ENCODE data around the gene SLC44A1. TPM values are rescaled to one million over a fixed set of nuclear protein-coding genes. Genes with fewer than 3 reads are reported as not detected.
"Not testable (repeated sequence)": the region's sequence is repeated elsewhere in the genome, so short reads cannot be mapped to it uniquely, and the experiment has no call there.

Gene SLC44A1
- total RNA-seq, 1 donor from 2014 or later, result 48.7 TPM

DNA sequence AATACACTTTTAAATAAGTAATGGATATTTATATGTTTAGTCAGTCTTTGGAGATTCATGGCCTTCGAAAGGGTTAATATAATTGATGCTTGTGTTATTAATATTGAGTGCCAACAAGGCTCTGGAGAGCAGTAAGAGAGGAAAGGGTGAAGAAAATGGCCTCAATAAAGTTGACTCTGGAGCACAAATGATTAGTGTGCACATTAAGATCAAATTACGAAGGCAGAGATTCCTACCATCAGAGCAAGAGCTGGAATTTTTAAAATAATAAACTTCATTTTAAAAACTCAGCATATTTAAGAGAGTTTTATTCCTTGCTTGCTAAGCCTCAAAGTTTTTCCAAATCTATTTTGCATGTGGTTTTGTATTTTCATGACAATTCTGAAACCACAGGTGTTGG lies 14.8 kb downstream of the SLC44A1 start:
- no peak overlapping the region for H3K4me3 Mint-ChIP-seq (ENCODE audit: low read depth)
- no peak for TF ChIP-seq CTCF (IDR thresholded peaks at IDR 0.05; ENCODE audit: unreplicated experiment)
- H3K36me3 Mint-ChIP-seq (ENCODE audit: insufficient read depth), result peaks cover 2% of the 10 kb centered on the region
- peaks cover 36% of the 10 kb centered on the region for H3K4me1 Mint-ChIP-seq (ENCODE audit: low read depth)
- H3K27me3 Mint-ChIP-seq, result no peaks in the 10 kb centered on the region
- no peaks in the 10 kb centered on the region for H3K9me3 Mint-ChIP-seq (ENCODE audit: low read depth)
- no peak for DNase-seq (ENCODE audit: low spot score, unreplicated experiment)
- H3K27ac Mint-ChIP-seq, result peak overlapping the region; percentile 31

DNA sequence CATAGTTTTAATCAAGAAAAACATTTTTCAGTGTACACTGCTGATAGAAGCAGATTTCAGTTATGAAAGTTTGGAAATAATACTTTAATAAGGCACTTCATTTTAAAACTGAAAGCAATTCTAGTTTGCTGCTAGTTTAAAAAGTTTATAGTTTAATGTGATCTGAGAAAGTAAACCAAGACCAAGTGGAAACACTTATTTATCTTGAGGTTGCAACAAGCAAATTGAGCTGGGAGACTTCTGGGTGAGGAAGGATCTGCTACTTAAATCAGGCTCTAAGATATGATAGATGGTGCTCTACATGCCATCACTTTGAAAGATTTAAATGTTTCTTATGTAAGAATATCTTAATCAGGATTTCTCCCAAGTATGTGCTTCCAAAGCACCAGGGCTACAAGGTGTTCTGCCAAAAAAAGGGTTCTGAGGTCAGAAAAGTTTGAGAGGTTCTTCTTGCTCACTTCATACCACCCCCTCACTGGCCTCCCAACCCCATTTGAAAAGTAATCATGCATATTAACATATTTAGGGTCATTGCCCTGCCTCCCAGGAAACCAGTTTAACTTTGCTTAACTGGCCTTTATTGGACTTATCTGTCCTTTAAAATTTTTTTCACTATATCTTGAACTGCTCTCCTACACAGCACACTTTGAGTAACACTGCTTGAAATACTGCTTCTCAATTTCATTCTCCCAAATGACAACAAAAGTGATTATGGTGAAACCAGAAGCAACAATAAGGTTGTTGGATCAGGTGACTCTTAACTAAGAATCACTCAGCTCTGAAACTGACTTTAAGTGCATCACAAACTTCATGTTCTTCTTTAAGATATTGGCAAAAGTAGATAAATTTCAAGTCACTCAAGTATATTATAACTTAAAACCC lies 15.5 kb downstream of the SLC44A1 start:
- H3K36me3 Mint-ChIP-seq (ENCODE audit: insufficient read depth), result peaks cover 4% of the 10 kb centered on the region
- H3K27me3 Mint-ChIP-seq, result no peaks in the 10 kb centered on the region
- peaks cover 32% of the 10 kb centered on the region for H3K4me1 Mint-ChIP-seq (ENCODE audit: low read depth)
- DNase-seq (ENCODE audit: low spot score, unreplicated experiment), result no peak
- no peaks in the 10 kb centered on the region for H3K9me3 Mint-ChIP-seq (ENCODE audit: low read depth)
- H3K27ac Mint-ChIP-seq, result peak overlapping the region; percentile 16
- no peak overlapping the region for H3K4me3 Mint-ChIP-seq (ENCODE audit: low read depth)
- no peak for TF ChIP-seq CTCF (IDR thresholded peaks at IDR 0.05; ENCODE audit: unreplicated experiment)

DNA sequence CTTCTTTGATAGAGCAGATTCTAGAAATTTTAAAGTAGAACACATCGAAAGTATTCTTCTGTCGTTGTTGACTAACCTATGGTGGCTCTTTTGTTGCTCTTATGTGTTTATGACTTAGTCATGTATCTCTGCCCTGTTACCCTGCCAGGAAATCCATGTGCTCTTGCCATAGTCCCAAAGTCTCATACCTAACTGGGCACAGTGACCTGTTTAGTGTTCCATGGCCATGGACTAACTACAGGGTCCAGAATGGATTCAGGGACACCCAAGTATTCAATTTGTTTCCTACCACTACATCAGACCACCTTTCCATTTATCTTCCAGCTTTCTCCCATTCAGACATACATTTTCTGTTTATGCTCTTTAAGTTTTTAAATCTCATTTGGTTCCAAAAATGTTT lies 18.0 kb downstream of the SLC44A1 start:
- Mint-ChIP-seq H3K27ac (no peak overlapping the region), H3K9me3 (ENCODE audit: low read depth) (no peaks in the 10 kb centered on the region), H3K36me3 (ENCODE audit: insufficient read depth) (peaks cover 4% of the 10 kb centered on the region), H3K4me3 (ENCODE audit: low read depth) (no peak overlapping the region), H3K4me1 (ENCODE audit: low read depth) (peaks cover 27% of the 10 kb centered on the region), H3K27me3 (no peaks in the 10 kb centered on the region)
- no peak for DNase-seq (ENCODE audit: low spot score, unreplicated experiment)
- TF ChIP-seq CTCF (IDR thresholded peaks at IDR 0.05; ENCODE audit: unreplicated experiment), result no peak

DNA sequence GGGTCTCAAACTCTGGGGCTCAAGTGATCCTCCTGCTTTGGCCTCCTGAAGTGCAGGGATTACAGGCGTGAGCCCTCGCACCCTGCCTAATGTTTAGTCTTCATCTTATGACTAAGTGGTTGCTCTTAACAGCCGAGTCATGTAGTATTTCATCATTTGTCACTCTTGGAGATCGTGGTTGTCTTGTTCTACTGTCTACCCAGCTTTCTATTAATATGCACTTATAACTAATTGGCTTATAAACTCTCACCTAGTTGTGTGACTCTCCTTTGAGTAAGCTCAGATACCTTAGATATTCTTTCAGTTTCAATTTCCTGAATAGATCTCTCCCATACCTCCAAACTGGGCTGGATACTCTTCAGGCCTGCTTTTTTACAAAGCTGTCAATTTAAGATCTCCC lies 19.9 kb downstream of the SLC44A1 start:
- Mint-ChIP-seq H3K4me1 (ENCODE audit: low read depth) (peaks cover 21% of the 10 kb centered on the region), H3K36me3 (ENCODE audit: insufficient read depth) (peaks cover 4% of the 10 kb centered on the region), H3K27me3 (no peaks in the 10 kb centered on the region), H3K9me3 (ENCODE audit: low read depth) (peaks cover 3% of the 10 kb centered on the region), H3K27ac (no peak overlapping the region), H3K4me3 (ENCODE audit: low read depth) (no peak overlapping the region)
- TF ChIP-seq CTCF (IDR thresholded peaks at IDR 0.05; ENCODE audit: unreplicated experiment), result no peak
- no peak for DNase-seq (ENCODE audit: low spot score, unreplicated experiment)

DNA sequence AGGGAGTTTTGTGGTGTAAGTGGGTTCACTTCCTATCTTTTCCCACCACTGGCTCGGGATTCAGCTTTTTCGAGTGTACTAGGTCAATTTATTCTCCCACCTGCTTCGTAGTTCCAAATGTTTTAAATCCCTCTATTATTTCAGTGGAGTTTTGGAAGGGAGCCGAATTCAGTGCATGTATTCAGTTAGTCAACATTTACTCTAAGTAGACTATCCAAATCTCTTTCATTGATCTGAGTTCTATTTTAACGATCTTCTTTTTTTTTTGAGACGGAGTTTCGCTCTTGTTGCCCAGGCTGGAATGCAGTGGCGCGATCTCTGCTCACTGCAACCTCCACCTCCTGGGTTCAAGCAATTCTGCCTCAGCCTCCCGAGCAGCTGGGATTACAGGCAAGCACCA lies 23.8 kb downstream of the SLC44A1 start:
- H3K4me1 Mint-ChIP-seq (ENCODE audit: low read depth), result peaks cover 14% of the 10 kb centered on the region
- H3K27ac Mint-ChIP-seq; H3K27me3 Mint-ChIP-seq; H3K9me3 Mint-ChIP-seq (ENCODE audit: low read depth); DNase-seq (ENCODE audit: low spot score, unreplicated experiment); H3K4me3 Mint-ChIP-seq (ENCODE audit: low read depth); H3K36me3 Mint-ChIP-seq (ENCODE audit: insufficient read depth): not testable (repeated sequence)

DNA sequence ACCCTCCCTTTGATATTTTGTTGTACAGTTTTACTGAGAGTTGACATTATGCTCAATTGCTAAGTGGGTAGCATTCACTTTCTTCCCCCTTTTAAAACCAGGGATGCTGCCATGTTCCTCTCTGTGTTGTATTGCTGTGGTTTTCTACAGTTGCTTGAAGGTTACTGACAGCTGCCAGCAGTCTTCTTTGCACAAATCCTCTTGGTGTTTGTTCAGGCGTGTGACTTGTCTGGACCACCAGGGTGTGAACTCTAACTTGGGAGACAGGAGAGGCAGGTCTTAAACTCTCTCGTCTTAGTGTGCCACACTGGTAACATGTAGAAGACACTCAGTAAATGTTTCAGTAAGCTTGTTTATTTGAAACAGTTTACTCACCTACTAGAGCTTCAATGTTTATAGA lies 25.1 kb downstream of the SLC44A1 start:
- no peak for TF ChIP-seq CTCF (IDR thresholded peaks at IDR 0.05; ENCODE audit: unreplicated experiment)
- DNase-seq (ENCODE audit: low spot score, unreplicated experiment), result no peak
- H3K4me3 Mint-ChIP-seq (ENCODE audit: low read depth), result no peak overlapping the region

More for the DNA sequence above, 25.1 kb downstream of the SLC44A1 start:
- Mint-ChIP-seq H3K9me3 (ENCODE audit: low read depth) (peaks cover 3% of the 10 kb centered on the region), H3K4me1 (ENCODE audit: low read depth) (peaks cover 14% of the 10 kb centered on the region), H3K27me3 (no peaks in the 10 kb centered on the region), H3K27ac (no peak overlapping the region), H3K36me3 (ENCODE audit: insufficient read depth) (no peaks in the 10 kb centered on the region)
